Mesenchymal stem cell (in vitro differentiated cells and primary cell): ENCODE measurements around the gene BIRC6.

Source experiments
- DNase-seq: peaks from one replicate; pipeline ENCODE4 v3.0.0-alpha.2; 2013
- H2AFZ ChIP-seq: one replicate; pipeline ENCODE4 v1.6.1; 2013; ENCODE audit warnings: low read depth, mild to moderate bottlenecking, control low read depth, inconsistent platforms, low read length, moderate library complexity
- H2AK5ac ChIP-seq: 2 replicates; pipeline ENCODE4 v1.6.1; 2013; ENCODE audit warnings: low read length, moderate library complexity, mild to moderate bottlenecking, inconsistent platforms; ENCODE audit not compliant: severe bottlenecking
- H2BK120ac ChIP-seq: one replicate; pipeline ENCODE4 v1.6.1; 2013; ENCODE audit warnings: low read depth, mild to moderate bottlenecking, inconsistent platforms, low read length, moderate library complexity
- H2BK12ac ChIP-seq, 2 experiments: one replicate each; pipeline ENCODE4 v1.6.1; 2013; ENCODE audit warnings: inconsistent platforms in 2 of 2, low read length in 2 of 2, mild to moderate bottlenecking in 2 of 2, moderate library complexity in 2 of 2, control low read depth in 1 of 2
- H2BK15ac ChIP-seq: one replicate; pipeline ENCODE4 v1.6.1; 2013; ENCODE audit warnings: mild to moderate bottlenecking, low read depth, inconsistent platforms; ENCODE audit not compliant: poor library complexity, severe bottlenecking
- H2BK5ac ChIP-seq: 2 replicates; pipeline ENCODE4 v1.6.1; 2013; ENCODE audit warnings: low read depth, mild to moderate bottlenecking, low read length, control low read depth, inconsistent platforms; ENCODE audit not compliant: poor library complexity, severe bottlenecking
- H3K14ac ChIP-seq, 2 experiments: one replicate each; pipeline ENCODE4 v1.6.1; 2013; ENCODE audit warnings: inconsistent platforms in 2 of 2, low read length in 2 of 2, control low read depth in 1 of 2, mild to moderate bottlenecking in 1 of 2, moderate library complexity in 1 of 2
- H3K18ac ChIP-seq, 2 experiments: one replicate each; pipeline ENCODE4 v1.6.1; 2013; ENCODE audit warnings: inconsistent platforms in 2 of 2, low read length in 2 of 2, control low read depth in 1 of 2, low read depth in 1 of 2, mild to moderate bottlenecking in 1 of 2
- H3K23ac ChIP-seq, 2 experiments: one replicate each; pipeline ENCODE4 v1.6.1; 2013; ENCODE audit warnings: inconsistent platforms in 2 of 2, low read length in 2 of 2, mild to moderate bottlenecking in 2 of 2, moderate library complexity in 2 of 2, control low read depth in 1 of 2
- H3K27ac ChIP-seq: 2 replicates; pipeline ENCODE4 v1.5.1; 2013; ENCODE audit warnings: mild to moderate bottlenecking, moderate library complexity, low read length, control low read depth, inconsistent platforms; ENCODE audit not compliant: poor library complexity, severe bottlenecking
- H3K27me3 ChIP-seq, 2 experiments: 2 replicates each; pipeline versions ENCODE4 v1.6.1 to v1.7.0; 2013; ENCODE audit warnings: low read length in 2 of 2, mild to moderate bottlenecking in 2 of 2, moderate library complexity in 2 of 2, control low read depth in 1 of 2, inconsistent platforms in 1 of 2; ENCODE audit not compliant: control insufficient read depth in 1 of 2, insufficient read depth in 1 of 2
- H3K36me3 ChIP-seq, 2 experiments: 2 replicates each; pipeline versions ENCODE4 v1.6.1 to v1.7.0; 2013; ENCODE audit warnings: low read length in 2 of 2, control low read depth in 1 of 2, inconsistent platforms in 1 of 2, low read depth in 1 of 2, mild to moderate bottlenecking in 1 of 2; ENCODE audit not compliant: insufficient read depth in 2 of 2, control insufficient read depth in 1 of 2
- H3K4ac ChIP-seq, 2 experiments: one replicate each; pipeline ENCODE4 v1.6.1; 2013; ENCODE audit warnings: inconsistent platforms in 2 of 2, low read length in 2 of 2, mild to moderate bottlenecking in 2 of 2, moderate library complexity in 2 of 2, control low read depth in 1 of 2, low read depth in 1 of 2
- H3K4me1 ChIP-seq: 2 replicates; pipeline ENCODE4 v1.6.1; 2013; ENCODE audit warnings: low read depth, low read length, control low read depth; ENCODE audit not compliant: control insufficient read depth, insufficient read depth
- H3K4me2 ChIP-seq: 2 replicates; pipeline ENCODE4 v1.6.1; 2013; ENCODE audit warnings: low read length, mild to moderate bottlenecking, inconsistent platforms; ENCODE audit not compliant: poor library complexity, severe bottlenecking
- H3K4me3 ChIP-seq, 2 experiments: 2 replicates each; pipeline versions ENCODE4 v1.5.1 to v1.7.0; 2013; ENCODE audit warnings: low read length in 2 of 2, mild to moderate bottlenecking in 2 of 2, control low read depth in 1 of 2, low read depth in 1 of 2; ENCODE audit not compliant: insufficient read depth in 1 of 2
- H3K79me1 ChIP-seq: replicated peaks from 2 replicates; pipeline ENCODE4 v1.6.1; 2013; ENCODE audit warnings: mild to moderate bottlenecking, control low read depth, low read length, inconsistent platforms; ENCODE audit not compliant: poor library complexity, severe bottlenecking
- H3K9ac ChIP-seq: 2 replicates; pipeline ENCODE4 v1.7.0; 2013; ENCODE audit warnings: mild to moderate bottlenecking, low read length, moderate library complexity
- H3K9me3 ChIP-seq: 2 replicates; pipeline ENCODE4 v1.7.0; 2013; ENCODE audit warnings: mild to moderate bottlenecking, low read length; ENCODE audit not compliant: control insufficient read depth
- H4K8ac ChIP-seq: one replicate; pipeline ENCODE4 v1.6.1; 2013; ENCODE audit warnings: inconsistent platforms, mild to moderate bottlenecking, low read length, moderate library complexity
- H4K91ac ChIP-seq: one replicate; pipeline ENCODE4 v1.6.1; 2013; ENCODE audit warnings: mild to moderate bottlenecking, low read length, inconsistent platforms
- WGBS: methylation state at CpG from one replicate; pipeline ENCODE4 v1.1.7; 2013; ENCODE audit warnings: mixed read lengths; 5-methylcytosine and 5-hydroxymethylcytosine counted together

BIRC6 gene

GRCh38 chr2:32647180-32647651 is 290.4 kb downstream of the BIRC6 start:
- Histone ChIP-seq H3K27me3 (no peaks in the 10 kb centered on the region), H3K23ac (no peak overlapping the region), H3K14ac (no peak overlapping the region), H3K4me2 (no peak overlapping the region), H3K9me3 (no peaks in the 10 kb centered on the region), H3K4me3 (no peak overlapping the region), H3K4ac (peak overlapping the region in 1 of 2 experiments; percentile 49), H4K8ac (no peak overlapping the region), H3K27ac (no peak overlapping the region), H3K18ac (no peak overlapping the region), H2AFZ (no peak overlapping the region), H2AK5ac (no peak overlapping the region), H3K79me1 (peaks cover 8% of the 10 kb centered on the region), H2BK5ac (no peak overlapping the region), H2BK12ac (no peak overlapping the region), H3K9ac (peak overlapping the region; percentile 64), H2BK120ac (no peak overlapping the region), H4K91ac (no peak overlapping the region), H3K36me3 (peaks cover 16 to 46% of the 10 kb centered on the region in 2 experiments), H3K4me1 (no peaks in the 10 kb centered on the region), H2BK15ac (no peak overlapping the region)
- peak; percentile 62 for DNase-seq
- 78% methylated on average over 4 of the region's 5 CpGs for WGBS

DNA sequence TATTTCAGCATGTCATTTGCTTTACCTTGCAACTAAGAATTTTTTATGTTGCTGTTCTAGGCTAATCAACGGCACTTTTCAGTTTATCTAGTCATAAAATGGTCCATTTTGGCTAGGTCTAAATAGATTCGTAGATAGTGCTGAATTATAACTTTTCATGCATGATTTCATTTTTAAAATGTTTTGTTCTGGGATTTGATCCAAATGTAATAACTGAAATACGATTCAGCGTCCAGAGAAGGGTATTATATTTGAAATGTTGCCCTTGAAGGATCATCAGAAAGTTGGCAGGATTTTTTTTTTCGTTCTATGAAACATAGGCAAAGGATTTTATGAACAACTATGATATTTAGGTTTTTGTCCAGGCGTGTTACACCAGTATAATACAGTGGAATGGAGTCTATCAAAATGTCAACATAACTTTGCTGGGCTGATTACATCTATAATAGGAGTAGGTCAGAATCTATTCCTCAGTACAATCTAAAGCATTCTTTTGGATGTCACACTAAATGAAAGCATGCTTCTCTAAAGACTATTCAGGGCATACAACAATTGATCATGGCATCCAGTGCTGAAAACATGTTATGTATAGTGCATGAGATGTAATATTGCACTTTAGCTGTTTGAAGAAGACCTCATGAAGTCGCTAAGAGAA is 295.9 kb downstream of the BIRC6 start:
- H2BK12ac ChIP-seq: no peak overlapping the region

GRCh38 chr2:32656069-32656468 is 299.2 kb downstream of the BIRC6 start:
- H3K4me2 ChIP-seq: no peak overlapping the region
- H3K9ac ChIP-seq: no peak overlapping the region
- H3K4me3 ChIP-seq: no peak overlapping the region
- no peak overlapping the region for H2BK15ac ChIP-seq
- H3K79me1 ChIP-seq: peaks cover 9% of the 10 kb centered on the region
- no peak overlapping the region for H2BK120ac ChIP-seq
- no peak overlapping the region for H2BK12ac ChIP-seq
- no peak overlapping the region for H3K18ac ChIP-seq
- H3K36me3 ChIP-seq: peaks cover 0 to 40% of the 10 kb centered on the region in 2 experiments
- H4K8ac ChIP-seq: no peak overlapping the region
- H3K27ac ChIP-seq: no peak overlapping the region
- H3K4ac ChIP-seq: no peak overlapping the region
- no peak overlapping the region for H2AFZ ChIP-seq
- H3K9me3 ChIP-seq: no peaks in the 10 kb centered on the region
- no peaks in the 10 kb centered on the region for H3K4me1 ChIP-seq
- no peak overlapping the region for H3K23ac ChIP-seq
- H3K14ac ChIP-seq: no peak overlapping the region
- H4K91ac ChIP-seq: no peak overlapping the region
- no peaks in the 10 kb centered on the region for H3K27me3 ChIP-seq
- DNase-seq: no peak
- WGBS: 99% methylated on average over 3 of the region's 3 CpGs
- no peak overlapping the region for H2BK5ac ChIP-seq
- H2AK5ac ChIP-seq: no peak overlapping the region

More for the DNA sequence above, 295.9 kb downstream of the BIRC6 start:
- Histone ChIP-seq H3K9me3 (no peaks in the 10 kb centered on the region), H3K27ac (no peak overlapping the region), H2AK5ac (no peak overlapping the region), H3K14ac (no peak overlapping the region), H3K23ac (no peak overlapping the region), H2BK5ac (no peak overlapping the region), H2BK120ac (no peak overlapping the region), H3K36me3 (peaks cover 0 to 42% of the 10 kb centered on the region in 2 experiments), H3K4ac (no peak overlapping the region), H3K9ac (peak overlapping the region; percentile 48), H4K8ac (no peak overlapping the region), H3K27me3 (no peaks in the 10 kb centered on the region), H3K4me1 (no peaks in the 10 kb centered on the region), H4K91ac (no peak overlapping the region), H3K18ac (no peak overlapping the region), H3K79me1 (peaks cover 9% of the 10 kb centered on the region), H3K4me2 (no peak overlapping the region), H2BK15ac (no peak overlapping the region), H3K4me3 (no peak overlapping the region), H2AFZ (no peak overlapping the region)
- DNase-seq: no peak
- WGBS: over 99% methylated on average over 6 of the region's 7 CpGs

DNA sequence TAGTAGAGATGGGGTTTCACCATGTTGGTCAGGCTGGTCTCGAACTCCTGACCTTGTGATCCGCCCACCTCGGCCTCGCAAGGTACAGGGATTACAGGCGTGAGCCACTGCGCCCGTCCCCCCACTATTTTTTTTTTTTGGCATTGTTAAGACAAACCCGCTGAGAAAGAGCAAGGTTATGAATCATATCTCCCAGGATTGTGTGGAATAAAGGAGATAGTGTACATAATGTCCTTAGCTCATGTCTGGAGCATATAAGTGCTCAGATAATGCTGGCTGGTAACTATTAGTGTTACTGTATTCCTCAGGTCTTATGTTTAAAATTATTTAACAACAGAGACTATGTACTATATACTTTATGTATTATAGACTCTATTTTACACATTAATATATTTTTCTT is 307.0 kb downstream of the BIRC6 start:
- WGBS: 97% methylated on average over 8 of the region's 8 CpGs

More for the DNA sequence above, 307.0 kb downstream of the BIRC6 start:
- Histone ChIP-seq H3K36me3 (peaks cover 0 to 18% of the 10 kb centered on the region in 2 experiments), H2BK120ac (no peak overlapping the region), H3K9ac (no peak overlapping the region), H3K18ac (no peak overlapping the region), H2AFZ (no peak overlapping the region), H3K4me2 (no peak overlapping the region), H3K27ac (no peak overlapping the region), H2BK15ac (no peak overlapping the region), H3K4me1 (no peaks in the 10 kb centered on the region), H3K79me1 (peaks cover 6% of the 10 kb centered on the region), H3K4ac (no peak overlapping the region), H2BK5ac (no peak overlapping the region), H3K14ac (no peak overlapping the region), H3K23ac (no peak overlapping the region), H4K8ac (no peak overlapping the region), H3K4me3 (no peak overlapping the region), H2AK5ac (no peak overlapping the region), H3K27me3 (no peaks in the 10 kb centered on the region), H3K9me3 (no peaks in the 10 kb centered on the region), H2BK12ac (no peak overlapping the region), H4K91ac (no peak overlapping the region)
- DNase-seq: no peak
